SK-N-MC (cell line): ENCODE data around the gene CYTL1.
"Not testable (repeated sequence)": the region's sequence is repeated elsewhere in the genome, so short reads cannot be mapped to it uniquely, and the experiment has no call there.

ENCODE experiments used
- EZH2 ChIP-seq: fragments of 200-600 bp; sonication (generic); IDR thresholded peaks from one replicate; pipeline ENCODE4 v1.6.1; 2017; ENCODE audit warnings: antibody characterized with exemption
- POLR2AphosphoS5 ChIP-seq: IDR thresholded peaks from 2 replicates; pipeline ENCODE4 v1.6.1; 2012; ENCODE audit warnings: mild to moderate bottlenecking, low read depth, low read length, borderline replicate concordance

DNA sequence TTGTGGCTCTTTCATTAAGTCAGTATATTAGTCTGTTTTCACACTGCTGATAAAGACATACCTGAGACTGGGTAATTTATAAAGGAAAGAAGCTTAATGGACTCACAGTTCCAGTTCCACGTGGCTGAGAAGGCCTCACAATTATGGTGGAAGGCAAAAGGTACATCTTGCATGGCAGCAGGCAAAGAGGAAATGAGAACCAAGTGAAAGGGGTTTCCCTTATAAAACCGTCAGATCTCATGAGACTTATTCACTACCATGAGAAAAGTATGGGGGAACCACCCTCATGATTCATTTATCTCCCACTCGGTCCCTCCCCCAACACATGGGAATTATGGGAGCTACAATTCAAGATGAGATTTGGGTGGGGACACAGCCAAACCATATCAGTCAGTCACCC, 47.7 kb upstream of the CYTL1 start:
- not testable (repeated sequence) for TF ChIP-seq POLR2AphosphoS5, EZH2
